Nucleus accumbens (tissue), 56 donors: ENCODE data around the gene PDGFB.

ENCODE experiments used
- DNase-seq, 56 donors: peaks; one replicate each; lab custom pipeline; 2025; lab: John Stamatoyannopoulos, UW

Gene PDGFB

DNA sequence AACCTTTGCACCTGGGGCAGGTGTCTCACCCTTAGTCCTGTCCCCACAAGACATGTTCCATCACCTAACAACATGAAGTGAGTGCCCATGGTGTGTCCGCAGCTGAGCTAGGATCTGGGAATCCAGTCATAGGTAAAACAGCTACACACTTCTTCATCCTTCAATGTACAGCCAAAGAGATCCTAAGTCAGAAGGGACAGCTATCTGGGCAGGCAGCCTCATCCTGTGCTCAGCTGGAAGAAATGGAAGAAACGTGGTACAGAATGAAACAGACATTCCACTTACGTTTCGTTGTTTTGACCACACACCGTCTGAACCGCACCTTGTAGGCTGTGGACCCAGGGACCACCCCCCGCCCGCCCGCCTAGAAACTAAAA lies 30.8 kb downstream of the PDGFB start:
- DNase-seq: no peak

DNA sequence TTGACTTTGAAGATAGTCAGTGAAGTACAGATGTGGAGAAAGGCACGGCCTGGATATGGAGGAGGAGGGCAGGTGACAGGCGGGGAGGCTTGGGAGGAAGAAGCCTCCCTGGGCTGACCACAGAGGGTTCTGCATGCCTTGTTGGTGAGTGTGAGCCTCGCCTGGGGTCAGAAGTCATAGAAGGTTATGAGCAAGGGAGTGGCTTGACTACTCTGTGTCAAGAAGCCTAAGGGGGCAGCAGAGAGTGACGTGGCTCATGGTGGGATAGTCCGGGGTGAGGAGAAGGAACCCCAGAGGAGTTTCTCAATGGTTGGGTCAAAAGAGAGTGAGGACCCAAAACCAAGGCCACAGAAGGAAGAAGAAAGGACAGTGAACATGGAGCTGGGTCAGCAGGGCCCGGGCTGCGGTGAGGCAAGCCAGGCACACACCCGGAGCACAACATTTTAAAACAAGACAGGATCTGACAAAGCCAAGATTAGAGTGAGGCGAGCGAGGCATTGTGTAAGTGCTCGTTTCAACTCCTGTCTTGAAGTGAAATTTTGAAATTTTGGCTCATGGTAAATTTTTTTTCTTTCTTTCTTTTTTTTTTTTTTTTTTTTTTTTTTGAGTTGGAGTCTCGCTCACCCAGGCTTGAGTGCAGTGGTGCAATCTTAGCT lies 31.9 kb downstream of the PDGFB start:
- DNase-seq: no peak

GRCh38 chr22:39209756-39210155 lies 35.0 kb downstream of the PDGFB start:
- no peak for DNase-seq

DNA sequence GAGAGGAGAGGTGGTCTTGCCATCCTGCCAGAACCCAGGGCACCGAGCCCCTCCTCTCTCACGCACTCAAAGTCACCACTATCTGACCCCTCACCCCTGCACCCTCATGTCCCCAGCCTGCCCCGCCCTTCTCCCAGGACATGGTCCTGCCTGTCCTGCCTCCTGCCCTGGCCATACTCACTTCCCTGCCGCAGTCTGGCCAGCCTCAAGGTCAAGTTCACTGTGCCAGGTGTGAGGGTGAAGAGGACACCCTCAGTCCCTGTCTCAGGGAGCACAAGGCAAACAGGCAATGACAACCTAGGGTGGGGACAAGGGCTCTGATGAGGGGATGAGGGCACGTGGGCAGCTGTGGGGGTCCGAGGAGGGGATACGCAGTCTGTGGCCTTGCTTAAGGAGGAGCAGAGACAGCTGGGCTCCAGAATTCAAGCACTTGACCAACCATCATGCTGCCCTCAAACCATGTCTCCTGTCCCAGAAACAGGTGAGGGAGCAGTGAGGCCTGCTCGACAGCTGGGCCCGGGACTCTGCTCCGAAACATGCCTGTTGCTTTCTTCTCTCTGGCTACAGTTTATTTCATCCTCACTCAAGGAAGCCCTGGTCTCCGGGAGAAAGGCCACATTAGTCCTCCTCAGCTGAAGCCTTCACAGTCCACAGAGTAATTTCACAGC lies 36.6 kb downstream of the PDGFB start:
- no peak for DNase-seq

GRCh38 chr22:39207141-39208012 lies 37.4 kb downstream of the PDGFB start:
- no peak for DNase-seq

DNA sequence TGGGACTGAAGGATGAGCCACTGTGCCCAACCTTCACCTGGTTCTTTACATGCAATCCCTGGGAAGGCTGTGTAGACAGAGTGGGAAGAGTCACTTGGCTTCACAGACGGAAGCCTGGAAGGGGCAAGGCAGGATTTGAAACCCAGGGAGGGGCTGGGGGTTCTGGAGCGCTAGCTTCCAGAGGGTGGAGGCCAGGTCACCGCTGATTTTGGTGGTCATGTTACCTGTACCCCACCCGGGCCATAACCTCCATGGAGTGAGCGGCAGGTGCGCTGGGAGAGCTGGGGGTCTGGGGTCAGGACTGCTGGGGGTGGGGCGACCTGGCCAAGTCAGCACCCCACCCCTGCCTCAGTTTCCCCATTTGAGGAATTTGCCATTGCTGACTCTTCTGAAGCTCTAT lies 38.3 kb downstream of the PDGFB start:
- DNase-seq: no peak

GRCh38 chr22:39205344-39206021 lies 39.3 kb downstream of the PDGFB start:
- no peak for DNase-seq

DNA sequence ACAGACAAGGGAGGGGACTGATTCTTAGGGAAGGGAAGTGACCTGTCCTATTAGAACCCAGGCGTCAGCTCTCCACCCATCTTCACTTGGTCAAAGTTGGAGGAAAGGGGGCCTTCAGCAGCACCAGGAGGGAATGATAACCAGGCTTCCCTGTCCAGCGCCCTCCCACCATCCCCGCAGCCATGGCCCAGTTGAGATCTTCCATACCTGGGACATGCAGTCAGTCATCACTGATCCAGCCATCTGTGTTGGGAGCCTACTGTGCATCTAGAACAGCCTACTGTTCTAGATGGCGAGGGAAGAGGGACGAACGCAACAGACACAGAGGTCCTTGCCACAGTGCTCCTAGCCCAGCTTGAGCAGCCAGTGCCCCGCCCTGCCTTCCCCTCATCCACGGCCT lies 40.6 kb downstream of the PDGFB start:
- DNase-seq: no peak

DNA sequence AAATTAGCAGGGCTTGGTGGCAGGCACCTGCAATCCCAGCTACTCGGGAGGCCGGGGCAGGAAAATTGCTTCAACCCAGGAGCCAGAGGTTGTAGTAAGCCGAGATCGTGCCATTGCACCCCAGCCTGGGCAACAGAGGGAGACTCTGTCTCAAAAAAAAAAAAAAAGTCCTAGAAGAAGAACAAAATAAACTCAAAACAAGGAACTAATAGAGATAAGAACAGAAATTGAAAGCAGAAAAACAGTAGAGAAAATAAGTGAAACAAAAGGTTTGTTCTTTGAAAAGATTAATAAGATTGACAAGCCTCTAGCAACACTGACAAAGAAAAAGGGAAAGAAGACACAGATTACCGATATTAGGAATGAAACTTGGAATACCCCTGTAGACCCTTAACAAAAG lies 47.2 kb downstream of the PDGFB start:
- no peak for DNase-seq

DNA sequence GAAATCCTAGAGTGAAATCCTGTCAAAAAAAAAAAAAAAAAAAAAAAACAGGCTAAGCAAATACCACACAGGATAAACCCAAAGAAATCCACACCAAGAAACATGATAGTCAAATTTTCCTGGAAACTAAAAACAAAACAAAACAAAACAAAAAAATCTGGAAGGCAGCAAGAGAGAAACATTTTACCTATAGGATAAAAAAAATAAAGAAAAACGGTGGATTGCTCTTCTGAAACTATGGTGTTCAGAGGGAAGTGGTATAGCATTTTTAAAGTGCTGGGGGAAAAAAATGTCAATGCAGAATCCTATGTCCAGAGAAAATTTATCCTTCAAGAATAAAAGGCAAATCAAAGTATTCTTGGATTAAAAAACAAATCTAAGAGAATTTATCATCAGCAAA lies 50.7 kb downstream of the PDGFB start:
- no peak for DNase-seq

DNA sequence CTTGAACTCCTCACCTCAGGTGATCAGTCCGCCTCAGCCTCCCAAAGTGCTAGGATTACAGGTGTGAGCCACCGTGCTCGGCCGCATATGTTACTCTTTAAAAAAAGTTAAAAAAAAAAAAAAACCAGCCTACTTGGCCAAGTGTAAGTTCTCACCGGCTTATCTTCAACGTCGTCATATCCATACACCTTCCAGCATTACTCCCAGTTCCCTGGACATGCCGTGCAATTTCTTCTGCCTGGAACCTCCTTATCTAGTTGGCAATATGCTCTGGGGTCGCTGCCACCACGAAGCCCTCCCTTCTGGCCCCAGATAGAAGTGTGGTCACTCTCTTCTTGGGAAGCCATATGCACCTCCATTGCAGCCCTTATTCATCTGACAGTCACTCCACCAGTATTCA lies 56.0 kb downstream of the PDGFB start:
- DNase-seq: no peak

- DNase-seq: peak in 47 of 56 donors; percentile 11 to 79 (median 47)
These were observed 59.2 kb downstream of the PDGFB start for GRCh38 chr22:39185601-39186012.

- DNase-seq: no peak
These were observed 59.9 kb downstream of the PDGFB start for GRCh38 chr22:39184586-39185577.

- DNase-seq: peak in 15 of 56 donors; percentile 6 to 47 (median 18)
These were observed 60.7 kb downstream of the PDGFB start for GRCh38 chr22:39183991-39184585.

DNA sequence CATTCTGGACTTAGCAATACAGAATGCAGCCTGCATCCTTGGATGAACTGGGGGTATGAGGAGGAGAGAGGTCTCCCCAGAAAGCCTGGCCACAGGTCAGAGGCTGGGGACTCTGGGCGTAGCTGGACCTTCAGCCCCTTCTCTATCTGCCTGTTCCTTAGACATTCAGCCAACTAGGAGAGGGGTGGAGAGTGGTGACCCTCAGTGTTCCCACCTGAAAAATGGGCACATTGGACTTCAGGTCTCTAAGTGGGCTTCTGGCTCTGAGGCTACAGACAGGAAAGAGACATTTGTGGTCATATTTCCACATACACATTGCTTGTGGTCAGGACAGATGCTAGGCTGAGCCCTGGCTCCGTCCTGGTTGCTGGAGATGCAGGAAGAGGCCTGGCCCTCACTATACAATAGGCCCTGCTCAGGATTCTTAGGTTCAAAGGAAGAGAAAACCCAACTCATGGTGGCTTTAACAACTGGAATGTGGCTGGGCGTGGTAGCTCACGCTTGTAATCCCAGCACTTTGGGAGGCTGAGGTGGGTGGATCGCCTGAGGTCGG lies 62.2 kb downstream of the PDGFB start:
- DNase-seq: no peak

- no peak for DNase-seq
These were observed 63.0 kb downstream of the PDGFB start for GRCh38 chr22:39181778-39182177.

DNA sequence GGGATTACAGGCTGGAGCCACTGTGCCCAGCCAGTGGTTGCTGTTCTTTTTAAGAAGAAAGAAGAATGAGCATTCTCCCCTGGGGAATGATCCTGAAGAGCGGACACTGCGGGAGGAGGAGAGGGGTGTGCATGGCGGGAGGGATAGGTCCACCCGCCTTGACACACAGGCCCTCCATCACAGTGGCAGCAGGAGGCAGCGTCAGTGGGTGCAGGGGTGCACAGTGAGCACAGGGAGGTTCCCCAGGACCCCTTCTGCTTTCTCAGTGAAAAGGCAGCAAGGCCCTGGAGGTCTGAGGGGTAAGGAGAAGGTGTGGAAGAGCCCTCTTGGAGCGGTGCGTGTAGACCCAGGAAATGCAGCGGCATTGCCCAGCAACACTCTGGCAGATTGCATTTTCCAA lies 63.4 kb downstream of the PDGFB start:
- DNase-seq: no peak

DNA sequence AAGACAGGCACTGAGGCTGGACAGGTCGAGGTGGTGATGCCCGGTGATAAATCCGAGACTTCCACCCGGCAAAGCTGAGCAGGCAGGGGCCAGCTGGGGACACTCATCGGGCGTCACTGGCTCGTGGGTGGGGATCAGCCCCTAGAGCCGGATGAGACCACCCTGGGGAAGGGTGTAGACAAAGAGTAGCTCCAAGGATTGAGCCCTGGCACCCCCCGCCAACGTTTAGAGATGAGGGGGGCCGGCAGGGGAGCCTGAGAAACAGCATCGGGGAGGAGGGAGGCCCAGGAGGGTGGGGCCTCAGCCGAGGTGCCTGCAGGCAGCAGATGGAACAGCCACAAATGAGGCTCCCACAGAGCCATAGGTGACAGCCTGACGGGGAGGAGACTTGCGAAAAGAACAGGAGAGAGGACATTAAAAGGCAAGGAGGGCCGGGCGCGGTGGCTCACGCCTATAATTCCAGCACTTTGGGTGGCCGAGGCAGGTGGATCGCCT lies 64.9 kb downstream of the PDGFB start:
- DNase-seq: no peak

DNA sequence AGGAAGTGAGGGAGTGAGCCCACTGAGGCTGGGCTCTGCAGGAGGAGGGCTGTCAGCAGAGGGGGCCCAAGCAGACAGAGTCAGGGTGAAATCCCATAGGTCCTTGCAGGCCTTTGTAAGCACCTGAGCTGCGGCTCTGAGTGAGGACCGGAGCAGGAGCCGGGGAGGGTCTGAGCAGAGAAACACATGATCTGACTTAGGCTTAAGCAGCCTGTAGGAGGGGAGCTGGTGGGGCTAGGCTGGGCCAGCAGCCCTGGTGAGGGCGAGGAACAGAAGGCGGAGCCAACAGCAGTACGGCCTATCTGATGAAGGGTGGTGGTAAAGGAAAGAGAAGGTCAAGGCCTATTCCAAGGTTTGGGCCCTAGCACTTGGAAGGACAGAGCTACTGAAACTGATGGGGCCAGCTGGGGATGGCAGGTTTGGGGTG lies 65.4 kb downstream of the PDGFB start:
- DNase-seq: no peak
